LHCN-M2 (cell line): ENCODE results near the gene LGALSL. TPM values are rescaled to one million over a fixed set of nuclear protein-coding genes. Genes with fewer than 3 reads are reported as not detected.
"Not testable (repeated sequence)": the region's sequence is repeated elsewhere in the genome, so short reads cannot be mapped to it uniquely, and the experiment has no call there.

Experiments used
- DNase-seq: peaks from one replicate; pipeline ENCODE4 v3.0.0-alpha.2; 2012; ENCODE audit warnings: low read depth
- total RNA-seq: library from RNA; depleted of rRNA; stranded (reverse); fragments of >200 nt; gene quantifications from 2 replicates; pipeline ENCODE4 v1.2.3, GENCODE V29; 2014

Gene LGALSL
- total RNA-seq, 1 experiment from 2014 or later = 0.17 TPM

GRCh38 chr2:64442801-64443429 is 11.0 kb upstream of the LGALSL start:
- DNase-seq = no peak

DNA sequence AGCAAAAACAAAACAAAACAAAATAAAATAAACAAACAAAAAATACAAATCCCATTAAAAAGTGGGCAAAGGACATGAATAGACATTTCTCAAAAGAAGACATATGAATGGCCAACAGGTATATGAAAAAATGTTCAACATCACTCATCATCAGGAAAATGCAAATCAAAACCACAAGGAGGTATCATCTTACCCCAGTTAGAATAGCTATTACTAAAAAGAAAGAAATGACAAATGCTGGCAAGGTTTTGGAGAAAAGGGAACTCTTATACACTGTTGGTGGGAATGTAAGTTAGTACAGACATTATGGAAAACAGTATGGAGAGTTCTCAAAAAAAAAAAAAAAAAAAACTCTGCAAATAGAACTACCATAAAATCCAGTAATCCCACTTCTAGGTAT is 8.0 kb upstream of the LGALSL start:
- DNase-seq = not testable (repeated sequence)

DNA sequence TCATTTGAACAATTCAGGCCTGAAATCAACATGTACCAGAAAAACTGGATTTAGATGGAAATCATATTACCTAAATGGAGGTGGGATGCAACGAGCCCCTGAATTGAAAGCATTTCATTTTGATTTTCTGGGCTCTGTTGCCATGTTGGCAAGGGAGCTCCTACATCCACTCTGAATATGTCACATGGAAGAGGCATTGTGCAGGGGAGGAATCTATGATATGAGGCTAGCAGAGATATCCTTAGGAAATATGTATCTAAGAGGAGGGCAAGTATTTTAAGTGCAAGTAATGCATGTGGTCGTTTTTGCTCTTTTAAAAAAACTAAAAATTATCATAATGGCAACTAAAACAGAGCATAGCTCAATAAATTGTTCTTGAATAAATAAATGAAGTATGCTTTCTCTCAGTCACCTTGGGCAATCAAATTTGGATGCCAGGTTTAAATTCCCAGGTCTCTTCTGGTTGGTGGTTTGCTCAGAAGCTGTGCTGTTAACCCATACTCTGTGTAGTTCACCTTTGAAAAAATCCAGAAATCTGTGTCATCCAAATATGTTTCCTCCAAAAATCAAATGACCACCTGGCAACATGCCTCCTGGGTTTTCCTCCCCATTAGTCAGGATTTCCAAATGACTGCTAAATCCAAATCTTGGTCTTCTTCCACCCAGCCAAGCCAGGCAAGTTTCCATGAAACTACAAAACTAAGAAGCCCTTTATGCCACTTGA is 6.5 kb upstream of the LGALSL start:
- DNase-seq = no peak

GRCh38 chr2:64448041-64448426 is 5.9 kb upstream of the LGALSL start:
- no peak for DNase-seq

DNA sequence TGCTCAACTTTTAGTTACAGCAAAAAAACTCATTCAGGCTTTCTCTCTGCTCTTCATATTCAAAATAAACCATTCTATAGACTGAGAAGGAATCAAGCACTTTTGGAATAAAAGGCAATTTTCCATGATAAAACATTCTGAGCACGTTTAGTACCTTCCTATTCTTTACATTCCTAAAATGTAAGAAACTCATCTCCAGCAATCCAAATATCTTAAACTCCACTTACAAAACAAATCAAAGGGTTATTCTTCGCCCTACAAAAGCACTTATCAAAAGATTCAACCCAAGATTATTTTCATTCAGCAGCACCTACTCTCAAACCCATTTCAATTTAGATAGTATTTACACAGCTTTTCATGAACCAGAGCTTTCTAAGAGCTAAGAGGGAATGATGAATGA is 2.9 kb upstream of the LGALSL start:
- DNase-seq = no peak

DNA sequence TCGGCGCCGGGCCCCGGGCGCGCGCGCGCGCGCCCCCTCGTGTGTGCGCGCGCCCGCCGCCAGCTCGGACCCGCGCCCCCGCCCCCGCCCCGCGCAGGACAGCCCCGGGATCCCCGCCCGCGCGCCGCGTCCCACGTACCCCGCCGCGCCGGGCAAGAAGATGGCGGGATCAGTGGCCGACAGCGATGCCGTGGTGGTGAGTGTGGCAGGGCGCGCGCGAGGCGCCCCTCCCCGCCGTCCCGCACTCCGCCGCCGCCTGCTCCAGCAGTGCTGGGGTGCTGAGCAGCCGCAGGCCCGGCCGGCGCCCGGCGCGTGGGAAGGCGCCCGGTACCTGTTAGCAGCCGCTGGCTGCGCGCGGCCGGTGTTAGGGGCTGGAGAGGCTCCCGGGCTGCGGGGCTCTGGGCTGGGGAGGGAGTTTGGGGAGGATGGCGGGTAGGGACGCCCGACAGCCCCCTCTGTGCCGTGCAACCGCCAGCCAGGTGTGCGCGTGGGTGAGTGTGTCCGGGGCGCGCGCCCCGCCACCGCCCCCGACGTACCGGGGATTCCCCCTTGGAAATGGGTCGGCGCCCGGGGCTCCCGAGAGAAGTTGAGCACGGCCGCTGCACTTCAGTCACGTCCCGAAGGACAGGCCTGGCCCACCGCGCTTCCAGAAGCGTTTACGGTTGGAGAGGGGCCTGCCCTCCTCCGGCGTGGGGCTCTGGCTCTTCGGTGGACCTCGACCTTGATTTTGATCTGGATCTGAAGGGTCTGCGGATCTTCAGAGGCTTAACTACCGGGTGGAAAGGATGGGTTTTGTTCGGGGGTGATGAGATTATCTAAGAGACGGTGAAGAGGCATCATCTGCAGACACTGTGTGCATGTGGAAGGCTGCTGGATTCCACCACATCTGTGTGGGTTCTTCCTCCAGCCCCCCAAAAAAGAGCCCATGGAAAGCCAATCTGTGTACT is 697 bp downstream of the LGALSL start:
- no peak for DNase-seq

DNA sequence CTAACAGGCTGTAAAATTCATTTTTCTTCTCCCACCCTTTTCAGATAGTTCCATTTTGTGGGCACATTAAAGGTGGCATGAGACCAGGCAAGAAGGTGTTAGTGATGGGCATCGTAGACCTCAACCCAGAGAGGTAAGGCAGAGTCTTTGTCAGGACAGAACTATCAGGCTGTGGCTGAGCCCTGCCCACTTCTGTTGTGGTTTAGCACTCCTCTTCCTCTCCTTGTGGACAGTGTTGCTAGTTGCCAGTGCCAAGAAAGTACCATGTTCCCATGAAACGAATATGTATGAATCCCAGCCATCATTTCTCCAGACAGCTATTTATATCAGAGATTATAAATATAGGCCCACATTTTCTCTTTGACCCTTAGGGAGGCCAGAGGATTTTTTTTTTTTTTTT is 1.6 kb downstream of the LGALSL start:
- DNase-seq = no peak

- DNase-seq = no peak
Measured at GRCh38 chr2:64456293-64456692, 2.3 kb downstream of the LGALSL start.

DNA sequence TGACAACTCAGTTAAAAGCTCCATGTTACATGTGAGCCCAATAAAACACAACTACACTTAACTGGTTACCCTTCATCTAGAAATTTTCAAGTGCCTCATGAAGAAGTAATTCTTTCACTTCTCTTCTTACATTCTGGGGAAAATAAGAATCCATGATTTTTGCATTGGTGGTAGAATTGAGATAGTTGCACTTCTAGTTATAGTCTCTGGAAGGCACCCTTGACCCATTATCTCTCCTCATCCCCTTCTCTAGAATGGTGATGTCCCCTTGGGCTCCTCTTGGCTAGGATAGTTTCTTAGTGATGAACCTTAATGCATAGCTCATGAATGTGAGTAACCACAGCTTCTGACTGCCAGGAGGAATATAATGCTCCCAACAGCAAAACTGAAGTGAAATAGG is 3.6 kb downstream of the LGALSL start:
- DNase-seq = no peak

DNA sequence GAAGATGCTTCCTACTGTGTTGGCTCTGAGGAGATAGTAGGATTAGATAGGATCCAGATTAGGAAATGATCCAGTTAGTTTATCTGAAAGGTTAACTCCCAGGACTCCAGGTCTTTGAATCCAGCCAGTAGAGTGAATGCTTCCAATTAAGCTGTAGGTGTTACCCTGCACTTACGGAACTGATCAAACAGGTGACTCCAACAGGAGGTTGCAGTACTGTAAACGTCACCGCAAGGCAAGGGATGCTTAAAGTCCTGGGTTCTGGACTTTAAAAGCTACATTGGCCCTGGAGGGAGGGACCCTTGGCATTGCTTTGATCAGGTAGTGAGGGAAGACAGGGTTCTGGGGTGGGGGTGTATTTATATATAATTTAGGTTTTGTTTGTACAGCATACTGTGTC is 5.6 kb downstream of the LGALSL start:
- no peak for DNase-seq

GRCh38 chr2:64460330-64460729 is 6.4 kb downstream of the LGALSL start:
- no peak for DNase-seq

DNA sequence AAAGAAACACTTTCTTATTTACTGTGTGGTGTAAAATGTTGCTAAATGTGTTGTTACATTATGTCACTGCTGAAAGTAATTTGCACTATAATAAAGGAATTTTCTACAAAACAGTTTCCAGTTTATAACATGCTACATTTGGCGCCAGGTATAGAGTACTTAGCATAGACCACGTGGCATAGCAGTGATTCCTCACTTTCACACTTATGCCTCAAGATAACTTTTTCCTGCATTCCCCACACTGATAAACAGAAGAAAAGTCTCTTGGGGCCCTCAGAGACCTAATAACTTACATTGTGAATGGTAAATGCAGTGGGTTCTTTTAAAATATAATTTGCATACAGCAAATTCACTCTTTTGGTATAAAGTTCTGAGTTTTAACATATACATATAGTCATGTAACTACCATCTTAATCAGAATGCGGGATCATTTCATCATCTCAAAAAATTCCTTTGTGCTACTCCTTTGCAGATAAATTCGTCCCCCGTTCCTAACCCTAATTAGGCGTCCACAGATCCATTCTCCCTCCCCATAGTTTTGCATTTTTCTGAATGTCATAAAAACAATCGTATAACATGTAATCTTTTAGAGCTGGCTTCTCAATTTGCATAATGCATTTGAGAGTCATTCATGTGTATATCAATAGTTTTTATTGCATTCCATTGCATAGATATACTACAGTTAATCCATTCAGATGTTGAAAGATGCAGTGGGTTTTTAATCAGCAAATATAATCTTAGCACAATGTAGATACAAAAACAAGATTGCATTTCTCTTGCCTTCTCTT is 7.5 kb downstream of the LGALSL start:
- DNase-seq = no peak

DNA sequence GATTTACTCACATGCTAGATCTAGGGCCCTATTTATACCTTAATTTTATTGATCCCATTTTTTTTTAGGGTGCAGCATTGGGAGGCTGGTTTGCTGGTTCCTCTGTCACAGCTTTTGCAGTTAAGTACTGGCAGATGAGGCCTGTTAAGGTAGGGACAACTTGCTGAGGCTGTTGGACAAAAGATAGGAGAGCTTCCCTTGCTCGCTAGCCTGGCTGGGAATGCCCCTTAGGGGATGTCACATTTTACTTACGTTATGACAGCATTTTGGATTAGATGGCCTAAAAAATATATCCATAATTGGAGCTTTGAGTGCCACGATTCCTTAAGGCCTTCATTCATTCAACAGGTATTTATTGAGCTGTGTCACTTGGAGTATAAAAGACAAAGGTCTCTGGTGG is 8.2 kb downstream of the LGALSL start:
- DNase-seq = no peak

DNA sequence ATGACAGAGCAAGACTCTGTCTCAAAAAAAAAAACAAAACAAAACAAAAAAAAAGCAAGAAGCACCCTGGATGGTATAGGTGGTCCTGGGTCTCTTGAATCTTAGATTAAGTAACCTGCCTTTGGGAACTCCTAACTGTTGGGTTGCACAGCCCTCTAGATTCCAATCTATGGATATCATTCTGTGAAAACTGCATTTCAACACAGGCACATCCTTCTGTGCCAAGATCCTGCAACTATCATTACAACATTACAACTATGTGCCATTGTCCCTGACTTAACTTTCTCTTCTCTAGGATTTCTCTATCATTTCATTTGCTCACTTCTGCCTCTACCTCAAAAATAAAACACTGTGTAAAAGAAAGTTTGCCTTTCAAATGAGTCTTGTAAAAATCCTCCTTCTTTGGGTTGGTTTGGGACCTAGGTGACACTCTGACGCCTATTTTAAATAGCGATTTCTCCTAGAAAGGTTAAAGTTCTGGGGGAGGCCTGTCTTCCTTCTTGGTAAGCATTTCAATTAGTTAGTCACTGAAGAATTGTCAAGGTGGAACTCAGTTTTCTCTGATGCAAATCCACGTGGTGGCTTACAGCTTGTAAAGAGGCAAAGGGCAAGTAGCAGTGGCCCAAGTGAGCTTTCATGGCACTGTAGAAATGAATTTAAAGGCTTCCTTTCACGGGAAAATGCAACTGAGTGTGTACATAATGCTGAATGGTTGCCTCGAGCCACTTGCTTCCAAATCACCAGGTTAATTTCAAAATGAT is 9.2 kb downstream of the LGALSL start:
- no peak for DNase-seq

- DNase-seq = peak; percentile 80
Measured at GRCh38 chr2:64463781-64464180, 9.8 kb downstream of the LGALSL start.

DNA sequence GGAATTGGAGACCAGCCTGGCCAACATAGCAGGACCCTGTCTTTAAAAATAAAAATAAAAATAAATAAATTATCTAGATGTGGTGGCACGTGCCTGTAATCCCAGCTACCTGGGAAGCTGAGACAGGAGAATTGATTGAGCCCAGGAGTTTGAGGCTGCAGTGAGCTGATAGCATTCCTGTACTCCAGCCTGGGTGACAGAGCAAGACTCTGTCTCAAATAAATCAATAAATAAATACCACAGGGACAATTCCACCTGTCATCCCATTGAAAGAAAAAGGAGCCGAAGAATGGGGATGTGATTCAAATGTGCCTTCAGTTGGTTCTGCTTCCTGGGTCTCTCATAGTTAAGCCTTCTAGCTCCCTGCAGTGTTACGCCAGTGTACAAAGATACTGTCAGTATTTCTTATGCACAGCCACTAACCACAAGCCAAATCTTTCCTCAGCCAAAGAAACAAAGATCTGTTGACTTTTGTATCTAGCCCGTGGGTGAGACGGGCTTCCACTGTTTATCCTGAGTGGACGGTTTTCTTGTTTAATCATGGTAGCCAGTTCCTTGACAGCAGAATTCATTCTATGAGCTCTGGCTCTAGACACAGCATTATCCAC is 12.6 kb downstream of the LGALSL start:
- no peak for DNase-seq

DNA sequence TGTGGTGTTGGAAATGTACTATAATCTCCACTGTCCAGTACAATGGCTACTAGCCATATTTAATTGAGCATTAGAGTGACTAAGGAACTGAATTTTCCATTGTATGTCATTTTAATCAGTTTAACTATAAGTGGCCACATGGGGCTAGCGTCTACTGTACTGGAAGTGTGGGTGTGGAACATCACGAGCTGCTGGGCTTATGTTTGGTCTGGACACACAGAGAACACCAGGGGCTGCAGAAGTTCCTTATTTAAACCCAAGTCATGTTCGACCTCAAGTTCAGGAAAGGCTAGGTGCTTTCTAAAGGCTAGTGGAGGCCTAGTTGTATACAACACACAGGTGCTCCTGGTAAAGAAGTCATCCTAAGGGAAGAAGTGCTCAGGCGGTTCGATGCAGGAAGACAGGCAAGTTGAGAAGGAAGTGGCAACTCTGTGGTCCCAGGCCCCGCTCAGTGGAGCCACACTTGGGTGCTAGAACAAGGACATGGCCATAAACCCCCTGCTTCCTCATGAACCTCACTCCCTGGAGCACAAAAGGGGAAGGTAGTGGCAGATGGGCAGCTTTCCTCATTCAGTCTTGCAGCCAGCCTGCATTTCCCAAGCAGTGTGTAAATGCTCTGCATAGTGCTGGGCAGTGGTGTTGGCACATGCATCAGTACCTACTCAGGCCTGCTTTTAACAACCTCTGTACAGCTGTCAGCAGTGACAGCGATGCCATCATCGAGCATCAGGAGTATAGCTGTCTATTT is 13.3 kb downstream of the LGALSL start:
- no peak for DNase-seq

DNA sequence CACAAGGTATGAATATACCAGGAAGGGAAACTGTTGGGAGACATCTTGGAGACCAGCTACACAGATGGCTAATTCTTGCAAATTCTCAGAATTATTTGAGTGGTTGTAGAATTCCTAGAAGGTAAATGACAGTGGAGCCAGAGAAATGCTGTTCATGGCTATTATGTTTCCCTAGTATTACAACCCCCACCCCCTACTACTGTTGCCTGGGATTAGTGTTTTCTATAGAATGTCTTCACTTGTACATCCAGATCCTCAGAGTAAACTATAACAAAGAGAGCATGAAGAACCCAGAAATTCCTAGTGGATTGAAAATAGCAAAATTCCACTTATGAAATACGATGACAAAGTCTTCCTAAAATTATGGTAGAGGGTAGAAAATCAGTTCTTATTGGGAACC is 15.3 kb downstream of the LGALSL start:
- no peak for DNase-seq

DNA sequence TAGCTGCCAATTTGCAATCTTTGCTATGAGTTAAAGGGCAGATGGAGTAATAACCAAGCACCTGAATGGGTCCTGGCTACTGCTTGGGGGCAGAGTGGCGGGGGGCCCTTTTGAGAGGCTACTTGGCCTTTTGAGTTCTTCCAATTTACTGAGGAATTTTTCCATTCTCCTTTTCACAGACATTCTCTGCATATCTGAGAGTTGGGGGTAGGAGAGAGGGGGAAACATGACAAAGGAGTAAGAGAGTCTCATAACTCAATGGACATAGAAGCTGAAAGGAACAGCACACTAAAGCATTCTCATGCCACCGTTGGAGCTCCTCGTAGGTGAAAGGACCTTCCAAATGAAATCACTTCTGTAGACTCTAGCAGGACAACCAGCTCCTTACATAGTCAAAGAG is 16.1 kb downstream of the LGALSL start:
- no peak for DNase-seq
